Thyroid gland (tissue), 4 donors: ENCODE data around the gene TENT4B. TPM values are rescaled to one million over a fixed set of nuclear protein-coding genes. Genes with fewer than 3 reads are reported as not detected.
"Not testable (repeated sequence)": the region's sequence is repeated elsewhere in the genome, so short reads cannot be mapped to it uniquely, and the experiment has no call there.

Experiments
- DNase-seq, 2 donors: peaks; one replicate each; pipeline ENCODE4 v3.0.0-alpha.2; 2019
- H3K27ac ChIP-seq, 3 donors: fragments of 200-600 bp; sonication (generic); 1 replicate in 2 of 3; 2 replicates in 1 of 3; pipeline ENCODE4 v1.5.1; 2016 to 2019; ENCODE audit warnings: mild to moderate bottlenecking in 1 of 3, moderate library complexity in 1 of 3
- H3K27me3 ChIP-seq: fragments of 200-600 bp; sonication (generic); one replicate; pipeline ENCODE4 v1.5.1; 2019
- H3K36me3 ChIP-seq, 2 donors: fragments of 200-600 bp; sonication (generic); one replicate each; pipeline ENCODE4 v1.5.1; 2016 to 2019
- H3K4me1 ChIP-seq, 2 donors: fragments of 200-600 bp; sonication (generic); one replicate each; pipeline ENCODE4 v1.5.1; 2017 to 2019
- H3K4me3 ChIP-seq, 3 donors: fragments of 200-600 bp; sonication (generic); replicated peaks in 1 of 3; 1 replicate in 2 of 3; 2 replicates in 1 of 3; pipeline ENCODE4 v1.5.1; 2016; ENCODE audit warnings: mild to moderate bottlenecking in 1 of 3
- H3K9me3 ChIP-seq: fragments of 200-600 bp; sonication (generic); one replicate; pipeline ENCODE4 v1.5.1; 2017
- POLR2A ChIP-seq, 2 donors: fragments of 450-650 bp; IDR thresholded peaks; one replicate each; pipeline ENCODE4 v1.6.1; 2017; ENCODE audit warnings: antibody characterized with exemption in 2 of 2, mild to moderate bottlenecking in 2 of 2, moderate library complexity in 1 of 2
- WGBS, 2 donors: methylation state at CpG; one replicate each; pipeline ENCODE4 v1.1.5; 2017; 5-methylcytosine and 5-hydroxymethylcytosine counted together
- intact Hi-C: fragments of 100-400 bp; cut with DNase I; formaldehyde crosslinking; loops from one replicate; pipeline ENCODE4 v1.15.1; 2023
- total RNA-seq, 4 donors: library from RNA; depleted of rRNA; stranded (reverse); fragments of >200 nt; gene quantifications; one replicate each; pipeline ENCODE4 v1.2.3, GENCODE V29; 2016
- TF ChIP-seq, protein P1 (sequence below), 6 experiments: fragments of 200-600 bp in 3 of 6; fragments of 450-650 bp in 3 of 6; sonication (generic) in 3 of 6; IDR thresholded peaks; one replicate each; pipeline ENCODE4 v1.5.1; 2016 to 2019; ENCODE audit warnings: antibody characterized with exemption in 6 of 6, mild to moderate bottlenecking in 2 of 6, inconsistent platforms in 1 of 6, moderate library complexity in 1 of 6

The TENT4B gene
- total RNA-seq, 4 donors from 2014 or later, result 10.0 to 14.7 (median 11.4) TPM

DNA sequence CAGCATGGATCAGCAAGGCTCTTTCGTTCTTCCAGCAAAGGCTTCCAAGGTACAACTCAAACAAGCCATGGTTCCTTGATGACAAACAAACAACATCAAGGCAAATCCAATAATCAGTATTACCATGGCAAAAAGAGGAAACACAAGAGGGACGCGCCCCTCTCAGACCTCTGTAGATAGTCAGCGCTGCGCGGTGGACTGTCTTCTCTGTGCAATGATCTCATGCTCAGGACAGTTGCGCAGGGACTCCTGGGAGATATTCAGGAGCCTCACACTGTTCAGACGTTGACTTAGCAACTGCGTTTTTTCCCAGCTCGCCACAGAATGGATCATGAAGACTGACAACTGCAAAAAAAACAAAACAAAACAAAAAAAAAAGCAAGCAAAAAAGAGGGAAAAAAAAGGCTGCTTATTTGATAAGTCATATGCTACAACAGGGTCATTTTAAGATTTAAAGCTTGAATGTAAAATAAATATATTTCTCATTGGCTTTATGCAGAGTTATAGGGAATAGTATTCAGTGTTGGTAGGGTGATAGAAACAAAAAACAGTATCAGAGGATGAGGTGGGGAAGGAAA is 76.1 kb downstream of the TENT4B start:
- TF ChIP-seq, protein P1, sequence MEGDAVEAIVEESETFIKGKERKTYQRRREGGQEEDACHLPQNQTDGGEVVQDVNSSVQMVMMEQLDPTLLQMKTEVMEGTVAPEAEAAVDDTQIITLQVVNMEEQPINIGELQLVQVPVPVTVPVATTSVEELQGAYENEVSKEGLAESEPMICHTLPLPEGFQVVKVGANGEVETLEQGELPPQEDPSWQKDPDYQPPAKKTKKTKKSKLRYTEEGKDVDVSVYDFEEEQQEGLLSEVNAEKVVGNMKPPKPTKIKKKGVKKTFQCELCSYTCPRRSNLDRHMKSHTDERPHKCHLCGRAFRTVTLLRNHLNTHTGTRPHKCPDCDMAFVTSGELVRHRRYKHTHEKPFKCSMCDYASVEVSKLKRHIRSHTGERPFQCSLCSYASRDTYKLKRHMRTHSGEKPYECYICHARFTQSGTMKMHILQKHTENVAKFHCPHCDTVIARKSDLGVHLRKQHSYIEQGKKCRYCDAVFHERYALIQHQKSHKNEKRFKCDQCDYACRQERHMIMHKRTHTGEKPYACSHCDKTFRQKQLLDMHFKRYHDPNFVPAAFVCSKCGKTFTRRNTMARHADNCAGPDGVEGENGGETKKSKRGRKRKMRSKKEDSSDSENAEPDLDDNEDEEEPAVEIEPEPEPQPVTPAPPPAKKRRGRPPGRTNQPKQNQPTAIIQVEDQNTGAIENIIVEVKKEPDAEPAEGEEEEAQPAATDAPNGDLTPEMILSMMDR (IDR thresholded peaks at IDR 0.05), result no peak
- no peak for TF ChIP-seq POLR2A (IDR thresholded peaks at IDR 0.05)
- WGBS, 2 donors, result 94 to 96% methylated on average over 10 of the region's 10 CpGs

DNA sequence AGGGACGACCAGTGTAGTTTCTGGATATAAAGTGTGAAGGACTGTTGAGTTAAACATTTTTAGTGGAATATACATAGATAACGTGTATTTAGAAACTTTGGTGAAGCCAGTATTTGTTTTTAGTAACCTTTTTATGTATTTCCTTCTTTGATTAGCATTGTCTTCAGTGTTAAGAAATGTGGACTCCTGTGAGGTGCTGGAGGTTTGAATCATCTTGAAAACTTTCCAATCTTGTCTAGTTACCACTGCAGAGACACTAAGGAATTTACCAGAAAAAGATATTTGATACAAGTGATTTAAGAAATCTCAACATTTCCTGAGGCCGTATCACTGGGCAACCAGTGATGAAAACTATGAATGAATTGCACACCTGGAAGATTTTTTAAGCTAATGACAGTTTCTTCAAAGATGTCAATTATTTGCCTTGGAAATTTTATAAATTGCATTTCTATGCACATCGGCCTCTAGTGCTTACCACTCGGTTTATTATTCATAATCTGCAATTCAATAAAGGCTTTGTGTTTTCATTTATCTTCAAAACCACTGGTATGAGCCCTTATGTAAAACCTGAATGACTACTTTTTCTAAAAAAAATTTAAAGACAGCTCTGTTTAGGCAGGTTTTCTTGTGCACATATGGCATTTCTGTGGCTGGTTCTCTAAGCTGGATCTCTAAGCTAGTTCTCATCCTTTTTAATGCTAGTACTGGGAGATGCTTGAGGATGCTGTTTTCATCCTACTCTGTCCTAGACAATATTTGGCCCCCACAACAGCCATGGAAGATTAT is 81.9 kb downstream of the TENT4B start:
- H3K27ac ChIP-seq, result no peak overlapping the region
- TF ChIP-seq, protein P1 (IDR thresholded peaks at IDR 0.05), result no peak
- TF ChIP-seq POLR2A (IDR thresholded peaks at IDR 0.05), result no peak
- no peak for DNase-seq
- H3K9me3 ChIP-seq, result no peaks in the 10 kb centered on the region
- H3K4me1 ChIP-seq, result no peaks in the 10 kb centered on the region
- no peaks in the 10 kb centered on the region for H3K27me3 ChIP-seq
- H3K4me3 ChIP-seq, result no peak overlapping the region
- WGBS, 2 donors, result 84 to 88% methylated on average over 5 of the region's 5 CpGs
- intact Hi-C loops, result no loop called here
- peaks cover 0 to 3% of the 10 kb centered on the region in 2 donors for H3K36me3 ChIP-seq

More for the DNA sequence above, 76.1 kb downstream of the TENT4B start:
- H3K27ac ChIP-seq, result no peak overlapping the region
- DNase-seq, result no peak
- no peaks in the 10 kb centered on the region for H3K9me3 ChIP-seq
- intact Hi-C loops, result no loop called here
- H3K4me1 ChIP-seq, result no peaks in the 10 kb centered on the region
- no peaks in the 10 kb centered on the region for H3K27me3 ChIP-seq
- peaks cover 3 to 10% of the 10 kb centered on the region in 2 donors for H3K36me3 ChIP-seq
- no peak overlapping the region for H3K4me3 ChIP-seq

DNA sequence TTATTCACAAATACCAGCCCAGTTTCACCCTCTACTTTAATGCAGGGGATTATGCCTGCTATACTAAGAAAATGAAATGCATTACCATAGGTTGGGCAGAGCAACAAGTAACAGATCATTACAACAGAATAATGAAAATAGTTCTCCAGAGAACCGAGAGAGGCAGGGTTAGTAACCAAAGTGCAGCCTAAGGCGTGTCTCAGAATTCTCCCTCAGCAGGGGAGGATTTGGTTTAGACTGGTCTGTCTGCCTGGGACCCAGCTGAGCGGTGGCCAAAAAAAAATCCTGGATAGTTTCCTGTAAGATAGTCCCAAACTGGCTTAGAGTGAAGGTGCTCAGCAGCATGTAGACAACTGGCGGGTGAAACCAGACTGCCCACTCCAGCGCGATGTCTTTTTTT is 82.5 kb downstream of the TENT4B start:
- Histone ChIP-seq H3K9me3 (no peaks in the 10 kb centered on the region), H3K27ac (no peak overlapping the region), H3K27me3 (no peaks in the 10 kb centered on the region), H3K4me1 (no peaks in the 10 kb centered on the region), H3K4me3 (no peak overlapping the region), H3K36me3 (no peaks in the 10 kb centered on the region)
- 44% methylated on average over 6 of the region's 6 CpGs for WGBS, 2 donors
- intact Hi-C loops, result no loop called here
- peak in 1 of 2 donors; percentile 33 for DNase-seq
- TF ChIP-seq, protein P1 (IDR thresholded peaks at IDR 0.05), result no peak

DNA sequence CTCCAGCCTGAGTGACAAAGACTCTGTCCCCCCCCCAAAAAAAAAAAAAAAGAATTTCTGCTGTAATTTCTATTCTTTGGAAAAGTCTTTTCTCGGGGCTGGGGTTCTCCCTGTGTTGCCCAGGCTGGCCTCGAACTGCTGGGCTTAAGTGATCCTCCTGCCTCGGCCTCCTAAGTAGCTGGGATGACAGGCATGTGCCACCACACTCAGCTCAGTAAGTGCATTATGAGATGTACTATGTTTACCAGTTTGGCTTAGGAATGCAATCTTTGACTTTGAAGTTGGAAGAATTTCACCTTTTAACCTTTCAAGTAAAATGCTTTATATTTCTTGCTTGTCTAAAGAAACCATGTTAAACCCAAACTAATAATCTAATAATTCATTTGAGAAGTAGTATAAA is 85.2 kb downstream of the TENT4B start:
- H3K4me1 ChIP-seq, result no peaks in the 10 kb centered on the region
- no peaks in the 10 kb centered on the region for H3K9me3 ChIP-seq
- H3K27ac ChIP-seq, result no peak overlapping the region
- no peak for DNase-seq
- no peaks in the 10 kb centered on the region for H3K36me3 ChIP-seq
- WGBS, 2 donors, result 93 to 100% methylated on average over 3 of the region's 3 CpGs
- no peak overlapping the region for H3K4me3 ChIP-seq
- H3K27me3 ChIP-seq, result no peaks in the 10 kb centered on the region
- intact Hi-C loops, result no loop called here
- TF ChIP-seq POLR2A (IDR thresholded peaks at IDR 0.05), result no peak
- TF ChIP-seq, protein P1 (IDR thresholded peaks at IDR 0.05), result no peak

DNA sequence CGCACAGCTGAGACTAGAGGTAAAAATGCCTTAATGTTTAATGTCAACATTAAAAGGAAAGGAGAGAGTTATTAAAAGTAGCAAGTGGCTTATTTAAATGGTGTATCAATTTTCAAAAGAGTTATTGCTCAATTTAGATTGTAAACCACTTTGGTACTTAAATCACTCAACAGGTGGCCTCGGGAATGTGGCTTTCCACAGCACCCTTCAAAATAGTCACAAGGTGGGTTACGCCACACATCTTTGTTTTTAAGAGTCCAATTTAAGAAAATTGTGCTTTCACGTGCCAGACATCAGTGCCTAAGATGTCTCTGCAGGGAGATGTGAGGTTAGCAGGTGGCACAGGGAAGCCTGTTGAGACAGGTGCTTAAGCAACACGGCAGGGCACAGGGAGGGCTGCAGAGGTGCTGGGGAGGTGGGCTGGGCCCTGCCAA is 85.8 kb downstream of the TENT4B start:
- Histone ChIP-seq H3K4me1 (no peaks in the 10 kb centered on the region), H3K4me3 (no peak overlapping the region), H3K36me3 (no peaks in the 10 kb centered on the region), H3K27me3 (no peaks in the 10 kb centered on the region), H3K9me3 (no peaks in the 10 kb centered on the region), H3K27ac (no peak overlapping the region)
- intact Hi-C loops, result no loop called here
- WGBS, 2 donors, result 61 to 62% methylated on average over 5 of the region's 5 CpGs
- DNase-seq, result no peak
- TF ChIP-seq, protein P1 (IDR thresholded peaks at IDR 0.05), result no peak

DNA sequence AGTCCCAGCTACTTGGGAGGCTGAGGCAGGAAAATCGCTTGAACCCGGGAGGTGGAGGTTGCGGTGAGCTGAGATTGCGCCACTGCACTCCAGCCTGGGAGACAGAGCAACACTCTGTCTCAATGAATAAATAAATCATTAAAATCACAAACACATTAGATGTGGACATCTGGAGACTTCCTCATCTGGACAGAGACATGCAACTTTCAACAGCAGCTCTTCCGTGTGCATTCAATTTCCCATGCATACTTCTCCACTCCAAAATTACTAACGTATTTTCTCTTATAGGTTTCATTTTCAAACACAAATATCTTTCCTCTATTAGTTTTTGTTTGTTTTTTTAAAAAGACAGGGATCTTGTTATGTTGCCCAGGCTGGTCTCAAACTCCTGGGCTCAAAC is 89.9 kb downstream of the TENT4B start:
- intact Hi-C loops, H3K27me3 ChIP-seq, H3K27ac ChIP-seq, H3K36me3 ChIP-seq, DNase-seq, H3K9me3 ChIP-seq, H3K4me3 ChIP-seq: not testable (repeated sequence)
- H3K4me1 ChIP-seq, result peaks cover 8 to 16% of the 10 kb centered on the region in 2 donors
- 80% methylated on average over 6 of the region's 6 CpGs for whole genome bisulfite sequencing, 2 donors
